K562 (cell line): Measurements from ENCODE around the gene SEMA3G. TPM values are rescaled to one million over a fixed set of nuclear protein-coding genes. Genes with fewer than 3 reads are reported as not detected.

ENCODE experiments used
- ATAC-seq: fragments of 200-7000 bp; cut with Tn5 transposase; 3 replicates; pipeline ENCODE4 v1.9.1; 2020; ENCODE audit warnings: moderate library complexity
- BruUV-seq: library from RNA; stranded (reverse); fragments of 400-500 nt; replicated peaks from 2 replicates; lab custom pipeline; 2021; lab: Mats Ljungman, UMichigan
- CTCF ChIA-PET: fragments of 300-600 bp; formaldehyde crosslinking; extraction: SDS; loops from one replicate; lab custom pipeline; 2021; ENCODE audit warnings: low intra/inter-chr PET ratio; lab: Yijun Ruan, JAX
- POLR2A ChIA-PET: fragments of 300-600, 350-650 bp; sonication (Branson Sonifier 250); formaldehyde crosslinking; extraction: SDS; loops from one replicate; lab custom pipeline; 2021; ENCODE audit warnings: antibody characterized with exemption, inconsistent platforms; lab: Yijun Ruan, JAX
- DNase-seq, 4 experiments: peaks; one replicate each; pipeline versions ENCODE4 v3.0.0 to v3.0.0-alpha.2; 2011 to 2018; ENCODE audit warnings: low spot score in 3 of 4, mixed read lengths in 3 of 4; ENCODE audit errors: extremely low read depth in 1 of 4
- FAIRE-seq: peaks from 2 replicates; lab custom pipeline; 2011; peaks lifted over from hg19 to GRCh38; lab: Jason Lieb, UNC
- H2AFZ ChIP-seq: 2 replicates; pipeline ENCODE4 v1.6.0; 2011; ENCODE audit warnings: low read depth, low read length, control low read depth, inconsistent platforms
- H3K27ac ChIP-seq: fragments of 200-600 bp; 3 replicates; pipeline ENCODE4 v1.8.0; 2011; ENCODE audit warnings: low read depth, mild to moderate bottlenecking, control low read depth, inconsistent platforms, low read length, moderate library complexity, mixed read lengths; ENCODE audit errors: extremely low read depth
- H3K27me3 ChIP-seq, 2 experiments: fragments of 300-600 bp in 1 of 2; 2 replicates in 1 of 2; 3 replicates in 1 of 2; pipeline versions ENCODE4 v1.6.0 to v1.8.0; 2011; ENCODE audit warnings: inconsistent platforms in 2 of 2, low read length in 2 of 2, mild to moderate bottlenecking in 1 of 2, mixed read lengths in 1 of 2, moderate library complexity in 1 of 2; ENCODE audit not compliant: control insufficient read depth in 2 of 2, insufficient read depth in 2 of 2
- H3K36me3 ChIP-seq: fragments of 300-600 bp; 3 replicates; pipeline ENCODE4 v1.8.0; 2011; ENCODE audit warnings: mild to moderate bottlenecking, low read length, inconsistent platforms; ENCODE audit not compliant: control insufficient read depth, insufficient read depth
- H3K4me1 ChIP-seq, 2 experiments: fragments of 200-600 bp in 1 of 2; replicated peaks in 1 of 2; 2 replicates in 1 of 2; 3 replicates in 1 of 2; pipeline versions ENCODE4 v1.5.1 to v1.8.0; 2011; ENCODE audit warnings: inconsistent platforms in 2 of 2, low read length in 2 of 2, mild to moderate bottlenecking in 1 of 2, mixed read lengths in 1 of 2, moderate library complexity in 1 of 2; ENCODE audit not compliant: control insufficient read depth in 2 of 2, insufficient read depth in 2 of 2
- H3K4me2 ChIP-seq: 2 replicates; pipeline ENCODE4 v1.6.1; 2011; ENCODE audit warnings: low read length, control low read depth, inconsistent platforms, mixed read lengths; ENCODE audit not compliant: insufficient read depth
- H3K4me3 ChIP-seq: fragments of 200-600 bp; sonication (generic), shearing (Covaris generic); 2 replicates; pipeline ENCODE4 v1.5.1; 2016; ENCODE audit warnings: control low read depth, inconsistent platforms
- H3K79me2 ChIP-seq: fragments of 200-600 bp; 3 replicates; pipeline ENCODE4 v1.8.0; 2011; ENCODE audit warnings: low read length, inconsistent platforms; ENCODE audit not compliant: control insufficient read depth, insufficient read depth
- H3K9ac ChIP-seq, 2 experiments: 2 replicates each; pipeline versions ENCODE4 v1.6.0 to v1.6.1; 2011; ENCODE audit warnings: low read depth in 2 of 2, low read length in 2 of 2, control low read depth in 1 of 2, inconsistent platforms in 1 of 2, mild to moderate bottlenecking in 1 of 2, mixed read lengths in 1 of 2; ENCODE audit not compliant: insufficient read depth in 1 of 2
- H3K9me1 ChIP-seq: one replicate; pipeline ENCODE4 v1.6.0; 2011; ENCODE audit warnings: inconsistent platforms, mild to moderate bottlenecking, low read length, moderate library complexity; ENCODE audit not compliant: control insufficient read depth, insufficient read depth
- H3K9me3 ChIP-seq: replicated peaks from 2 replicates; pipeline ENCODE4 v1.5.1; 2011; ENCODE audit warnings: low read depth, low read length, inconsistent platforms; ENCODE audit not compliant: control insufficient read depth, insufficient read depth
- H4K20me1 ChIP-seq: replicated peaks from 2 replicates; pipeline ENCODE4 v1.6.1; 2011; ENCODE audit warnings: low read length, inconsistent platforms, mixed read lengths; ENCODE audit not compliant: control insufficient read depth, insufficient read depth
- BHLHE40 ChIP-seq: IDR thresholded peaks from 2 replicates; pipeline ENCODE4 v1.6.1; 2011; ENCODE audit warnings: low read length, improper control_type of control experiment
- EP300 ChIP-seq: IDR thresholded peaks from 2 replicates; pipeline ENCODE4 v1.6.1; 2012; ENCODE audit warnings: low read length, improper control_type of control experiment
- FOXK2 ChIP-seq, 2 experiments: fragments of 450-650 bp; IDR thresholded peaks in 1 of 2; conservative IDR thresholded peaks in 1 of 2; 2 replicates each; pipeline ENCODE4 v1.6.1; 2016; ENCODE audit warnings: low read depth in 2 of 2, mild to moderate bottlenecking in 1 of 2
- LCOR ChIP-seq: sonication (generic); formaldehyde crosslinking; IDR thresholded peaks from 2 replicates; pipeline ENCODE4 v1.8.0; 2022; ENCODE audit warnings: mild to moderate bottlenecking, missing genetic modification reagents
- MTA1 ChIP-seq: fragments of 450-650 bp; IDR thresholded peaks from 2 replicates; pipeline ENCODE4 v1.6.1; 2017; ENCODE audit warnings: borderline replicate concordance
- MTA2 ChIP-seq: fragments of 450-650 bp; IDR thresholded peaks from 2 replicates; pipeline ENCODE4 v1.6.1; 2016; ENCODE audit warnings: low read depth
- ZBTB8A ChIP-seq: fragments of 450-650 bp; IDR thresholded peaks from 2 replicates; pipeline ENCODE4 v1.6.1; 2018; ENCODE audit warnings: mild to moderate bottlenecking, moderate library complexity; ENCODE audit not compliant: partially characterized antibody
- ZNF444 ChIP-seq: fragments of 250-450 bp; sonication (Bioruptor Pico); IDR thresholded peaks from 2 replicates; pipeline ENCODE4 v1.4.0; 2020; ENCODE audit warnings: mild to moderate bottlenecking, moderate library complexity
- whole genome bisulfite sequencing: fragments of 100-300 bp; shearing (Covaris generic); methylation state at CpG from one replicate; pipeline ENCODE4 v1.1.6; 2016; ENCODE audit warnings: low coverage, mixed read lengths; ENCODE audit not compliant: insufficient coverage; ENCODE audit errors: missing lambda C conversion rate; 5-methylcytosine and 5-hydroxymethylcytosine counted together
- in situ Hi-C: fragments of 300-500 bp; cut with MboI; formaldehyde crosslinking; loops from 4 replicates; pipeline ENCODE4 v1.15.0; 2018; ENCODE audit warnings: inconsistent platforms, mixed read lengths
- intact Hi-C: fragments of 100-400 bp; cut with micrococcal nuclease; formaldehyde crosslinking; loops from 2 replicates; pipeline ENCODE4 v1.14.2; 2022
- polyA plus RNA-seq, 8 experiments: library from polyadenylated mRNA; depleted of rRNA in 4 of 8; stranded (reverse) in 5 of 8; unstranded in 3 of 8; fragments of >200 nt; fragmentation: Nextera tagmentation in 2 of 8; fragmentation: Illumina TruSeq in 1 of 8; extraction: Ambion mirVana in 2 of 8; extraction: Trizol in 1 of 8; gene quantifications; 2 replicates each; pipeline versions ENCODE4 v1.2.1 to v1.2.3, GENCODE V29; 2011 to 2014; ENCODE audit warnings: inconsistent platforms in 1 of 8, missing spikeins in 1 of 8
- total RNA-seq, 7 experiments: library from RNA; depleted of rRNA in 6 of 7; stranded (reverse); fragments of >200 nt in 6 of 7; fragmentation: Illumina TruSeq in 2 of 7; extraction: Trizol in 2 of 7; gene quantifications; 2 replicates each; pipeline versions ENCODE4 v1.2.1 to v1.2.3, GENCODE V29; 2011 to 2021; ENCODE audit warnings: low replicate concordance in 1 of 7

SEMA3G gene
- total and polyA plus RNA-seq, 9 of the 15 experiments (the other 6 are each of a cell fraction or from before 2014, with no cell fraction given): 0.04 to 0.07 (median 0.05) TPM; not detected in 6

DNA sequence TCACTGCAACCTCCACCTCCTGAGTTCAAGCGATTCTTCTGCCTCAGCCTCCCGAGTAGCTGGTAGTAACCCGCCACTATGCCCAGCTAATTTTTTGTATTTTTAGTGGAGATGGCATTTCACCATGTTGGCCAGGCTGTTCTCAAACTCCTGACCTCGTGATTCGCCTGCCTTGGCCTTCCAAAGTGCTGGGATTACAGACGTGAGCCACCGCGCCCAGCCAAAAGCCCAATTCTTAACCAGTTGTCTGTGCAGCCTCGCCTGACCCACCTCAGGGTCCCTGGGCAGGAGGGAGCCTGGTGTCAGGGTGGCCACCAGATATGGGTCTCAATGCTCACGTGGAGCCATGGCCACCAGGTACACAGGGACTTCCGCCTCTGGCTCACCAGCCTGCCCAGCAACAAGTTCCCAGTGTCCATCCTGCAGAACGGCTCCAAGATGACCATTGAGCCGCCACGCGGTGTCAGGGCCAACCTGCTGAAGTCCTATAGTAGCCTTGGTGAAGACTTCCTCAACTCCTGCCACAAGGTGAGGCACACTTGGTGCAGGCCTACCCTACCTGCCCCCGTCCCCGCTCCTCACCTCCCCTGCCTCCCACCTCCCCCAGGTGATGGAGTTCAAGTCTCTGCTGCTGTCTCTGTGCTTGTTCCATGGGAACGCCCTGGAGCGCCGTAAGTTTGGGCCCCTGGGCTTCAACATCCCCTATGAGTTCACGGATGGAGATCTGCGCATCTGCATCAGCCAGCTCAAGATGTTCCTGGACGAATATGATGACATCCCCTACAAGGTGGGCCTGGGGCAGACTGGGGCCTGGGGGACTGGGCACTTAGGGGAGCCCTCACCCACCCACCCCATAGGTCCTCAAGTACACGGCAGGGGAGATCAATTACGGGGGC lies 48.6 kb downstream of the SEMA3G start:
- no peak for ATAC-seq
- peaks cover 3% of the 10 kb centered on the region; the same call in 1 of the 3 replicates for H3K36me3 ChIP-seq
- peaks cover 3% of the 10 kb centered on the region for H3K9me1 ChIP-seq
- TF ChIP-seq LCOR (CRISPR knock-in tag): no peak
- no peak for TF ChIP-seq ZBTB8A
- no peak for TF ChIP-seq ZNF444 (CRISPR knock-in tag)
- no peak for TF ChIP-seq MTA1
- TF ChIP-seq MTA2: no peak
- no peak for TF ChIP-seq BHLHE40
- TF ChIP-seq EP300: no peak
- TF ChIP-seq FOXK2 (conservative IDR thresholded peaks at IDR 0.05 in 1 of 2, IDR thresholded peaks at IDR 0.05 in 1 of 2; ENCODE audit: low read depth in 2 of 2): no peak
- in situ Hi-C loops: loop anchor here (25.0 kb wide), 1 partner anchor 384 kb away; no protein-coding TSS in a partner anchor
- ChIA-PET POLR2A (interaction anchor here (0.6 to 0.9 kb wide), 2 partner anchors 12 to 981 kb away, joined by 3 read pairs; no protein-coding TSS in a partner anchor), CTCF (interaction anchor here (0.6 kb wide), 1 partner anchor 375 kb away, joined by 6 read pairs; no protein-coding TSS in a partner anchor)
- FAIRE-seq: no peak
- H3K9me3 ChIP-seq: no peaks in the 10 kb centered on the region
- H3K4me3 ChIP-seq: no peak overlapping the region
- H3K79me2 ChIP-seq: no peaks in the 10 kb centered on the region
- BruUV-seq: no TSS peak
- 16% methylated on average over 11 of the region's 25 CpGs for WGBS
- intact Hi-C loops: no loop called here
- H3K4me1 ChIP-seq: peaks cover 7 to 16% of the 10 kb centered on the region in 2 experiments; a peak in 4 of 5 replicates
- H3K27ac ChIP-seq: no peak overlapping the region
- no peak overlapping the region for H2AFZ ChIP-seq
- no peak for DNase-seq
- H4K20me1 ChIP-seq: no peaks in the 10 kb centered on the region
- no peak overlapping the region for H3K9ac ChIP-seq
- H3K4me2 ChIP-seq: no peak overlapping the region
- peaks cover 0 to 7% of the 10 kb centered on the region in 2 experiments; a peak in 2 of 5 replicates for H3K27me3 ChIP-seq
